Panc1 (cell line): ENCODE measurements around the gene RYR3. TPM values are rescaled to one million over a fixed set of nuclear protein-coding genes. Genes with fewer than 3 reads are reported as not detected.

Experiments
- ATAC-seq: fragments of 200-7000 bp; cut with Tn5 transposase; 2 replicates; pipeline ENCODE4 v1.9.1; 2020; ENCODE audit warnings: mild to moderate bottlenecking, moderate library complexity
- BruUV-seq: library from RNA; stranded (reverse); fragments of 400-500 nt; replicated peaks from 2 replicates; lab custom pipeline; 2021; lab: Mats Ljungman, UMichigan
- CTCF ChIA-PET: fragments of 300-600 bp; sonication (Branson Sonifier 250); formaldehyde crosslinking; loops from one replicate; lab custom pipeline; 2022; ENCODE audit warnings: antibody characterized with exemption; lab: Charles Lee
- POLR2A ChIA-PET: fragments of 300-600 bp; sonication (Branson Sonifier 250); formaldehyde crosslinking; loops from one replicate; lab custom pipeline; 2022; ENCODE audit warnings: antibody characterized with exemption; lab: Charles Lee
- DNase-seq: peaks from one replicate; pipeline ENCODE4 v3.0.0-alpha.2; 2010; ENCODE audit warnings: low read depth, low spot score
- H3K27ac ChIP-seq: 2 replicates; pipeline ENCODE4 v1.5.1; 2011; ENCODE audit warnings: mild to moderate bottlenecking, low read length, inconsistent platforms
- H3K27me3 ChIP-seq: fragments of 200-500 bp; sonication (Bioruptor generic); 2 replicates; pipeline ENCODE4 v1.6.0; 2014; ENCODE audit warnings: low read length, inconsistent platforms; ENCODE audit not compliant: control insufficient read depth, insufficient read depth
- H3K36me3 ChIP-seq: fragments of 200-500 bp; sonication (Bioruptor generic); 2 replicates; pipeline ENCODE4 v1.5.1; 2014; ENCODE audit warnings: inconsistent platforms, mild to moderate bottlenecking, low read length, moderate library complexity; ENCODE audit not compliant: control insufficient read depth, insufficient read depth
- H3K4me1 ChIP-seq: 2 replicates; pipeline ENCODE4 v1.5.1; 2011; ENCODE audit warnings: inconsistent platforms, mild to moderate bottlenecking, low read length, moderate library complexity; ENCODE audit not compliant: control insufficient read depth, insufficient read depth
- H3K4me3 ChIP-seq, 2 experiments: 2 replicates each; pipeline ENCODE4 v1.5.1; 2011 to 2012; ENCODE audit warnings: low read depth in 2 of 2, low read length in 2 of 2, mild to moderate bottlenecking in 2 of 2, inconsistent platforms in 1 of 2, moderate library complexity in 1 of 2
- H3K9me3 ChIP-seq: fragments of 200-500 bp; sonication (Bioruptor generic); 2 replicates; pipeline ENCODE4 v1.5.1; 2014; ENCODE audit warnings: low read depth, mild to moderate bottlenecking, inconsistent platforms, low read length, moderate library complexity; ENCODE audit not compliant: control insufficient read depth, insufficient read depth
- POLR2AphosphoS5 ChIP-seq: IDR thresholded peaks from 2 replicates; pipeline ENCODE4 v1.6.1; 2012; ENCODE audit warnings: mild to moderate bottlenecking, low read depth, low read length, moderate library complexity
- REST ChIP-seq, 2 experiments: IDR thresholded peaks; 2 replicates each; pipeline ENCODE4 v1.6.1; 2011 to 2012; ENCODE audit warnings: low read depth in 2 of 2, control low read depth in 1 of 2, low read length in 1 of 2, mild to moderate bottlenecking in 1 of 2, moderate library complexity in 1 of 2; ENCODE audit not compliant: insufficient read depth in 1 of 2
- SIN3A ChIP-seq: IDR thresholded peaks from 2 replicates; pipeline ENCODE4 v1.6.1; 2012; ENCODE audit warnings: low read depth, mild to moderate bottlenecking, low read length, moderate library complexity, borderline replicate concordance; ENCODE audit not compliant: insufficient read depth
- TCF7L2 ChIP-seq: IDR thresholded peaks from 2 replicates; pipeline ENCODE4 v1.6.1; 2011; ENCODE audit warnings: mild to moderate bottlenecking, low read depth, low read length, inconsistent platforms
- in situ Hi-C: cut with HindIII; loops from 2 replicates; pipeline ENCODE4 v1.10.0; 2016; ENCODE audit warnings: low sequenced_read_pairs, low pct_unique_long_range_greater_than_20kb
- intact Hi-C: fragments of 100-400 bp; cut with micrococcal nuclease; formaldehyde crosslinking; loops from one replicate; pipeline ENCODE4 v1.10.0; 2022; ENCODE audit not compliant: unreplicated experiment
- total RNA-seq: library from RNA; stranded (reverse); gene quantifications from one replicate; pipeline ENCODE4 v1.2.1, GENCODE V29; 2021; ENCODE audit not compliant: unreplicated experiment
- TF ChIP-seq, protein P1 (sequence below): fragments of 450-650 bp; IDR thresholded peaks from 2 replicates; pipeline ENCODE4 v1.5.1; 2017; ENCODE audit warnings: mild to moderate bottlenecking

Gene RYR3
- total RNA-seq, 1 experiment from 2014 or later = not detected

- TF ChIP-seq TCF7L2 (no peak), POLR2AphosphoS5 (no peak), REST (IDR thresholded peaks at IDR 0.05; ENCODE audit: insufficient read depth in 1 of 2, low read depth in 2 of 2, low read length in 1 of 2) (no peak), SIN3A (no peak)
- TF ChIP-seq, protein P1, sequence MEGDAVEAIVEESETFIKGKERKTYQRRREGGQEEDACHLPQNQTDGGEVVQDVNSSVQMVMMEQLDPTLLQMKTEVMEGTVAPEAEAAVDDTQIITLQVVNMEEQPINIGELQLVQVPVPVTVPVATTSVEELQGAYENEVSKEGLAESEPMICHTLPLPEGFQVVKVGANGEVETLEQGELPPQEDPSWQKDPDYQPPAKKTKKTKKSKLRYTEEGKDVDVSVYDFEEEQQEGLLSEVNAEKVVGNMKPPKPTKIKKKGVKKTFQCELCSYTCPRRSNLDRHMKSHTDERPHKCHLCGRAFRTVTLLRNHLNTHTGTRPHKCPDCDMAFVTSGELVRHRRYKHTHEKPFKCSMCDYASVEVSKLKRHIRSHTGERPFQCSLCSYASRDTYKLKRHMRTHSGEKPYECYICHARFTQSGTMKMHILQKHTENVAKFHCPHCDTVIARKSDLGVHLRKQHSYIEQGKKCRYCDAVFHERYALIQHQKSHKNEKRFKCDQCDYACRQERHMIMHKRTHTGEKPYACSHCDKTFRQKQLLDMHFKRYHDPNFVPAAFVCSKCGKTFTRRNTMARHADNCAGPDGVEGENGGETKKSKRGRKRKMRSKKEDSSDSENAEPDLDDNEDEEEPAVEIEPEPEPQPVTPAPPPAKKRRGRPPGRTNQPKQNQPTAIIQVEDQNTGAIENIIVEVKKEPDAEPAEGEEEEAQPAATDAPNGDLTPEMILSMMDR = no peak
- no peak for DNase-seq
- no peaks in the 10 kb centered on the region for H3K27me3 ChIP-seq
- ChIA-PET CTCF (no interaction called here), POLR2A (no interaction called here)
- in situ Hi-C loops = no loop called here
- ATAC-seq = no peak
- BruUV-seq = no TSS peak
- H3K36me3 ChIP-seq = no peaks in the 10 kb centered on the region
- no peak overlapping the region for H3K4me3 ChIP-seq
- no peaks in the 10 kb centered on the region for H3K9me3 ChIP-seq
- H3K4me1 ChIP-seq = no peaks in the 10 kb centered on the region
- intact Hi-C loops = no loop called here
- no peak overlapping the region for H3K27ac ChIP-seq
Measured at GRCh38 chr15:33864360-33865075, 553.8 kb downstream of the RYR3 start.

GRCh38 chr15:33865416-33865815 lies 554.6 kb downstream of the RYR3 start:
- Histone ChIP-seq H3K4me1 (no peaks in the 10 kb centered on the region), H3K36me3 (no peaks in the 10 kb centered on the region), H3K9me3 (no peaks in the 10 kb centered on the region), H3K27me3 (no peaks in the 10 kb centered on the region), H3K27ac (no peak overlapping the region), H3K4me3 (no peak overlapping the region)
- CTCF ChIA-PET = no interaction called here
- no peak for ATAC-seq
- in situ Hi-C loops (no loop called here), intact Hi-C loops (no loop called here)
- no peak for DNase-seq
- TF ChIP-seq, protein P1 = no peak
- TF ChIP-seq TCF7L2 (no peak), POLR2AphosphoS5 (no peak)
- POLR2A ChIA-PET = no interaction called here
- BruUV-seq = no TSS peak
